Glutamatergic neuron (in vitro differentiated cells): ENCODE results near the gene CERS1. TPM values are rescaled to one million over a fixed set of nuclear protein-coding genes. Genes with fewer than 3 reads are reported as not detected.

Experiments
- DNase-seq: peaks from one replicate; pipeline ENCODE4 v3.0.0; 2022
- H3K27ac Mint-ChIP-seq: one replicate; pipeline ENCODE4 v1.8.0; 2020; ENCODE audit warnings: mild to moderate bottlenecking, mixed read lengths, inconsistent platforms; ENCODE audit not compliant: unreplicated experiment
- H3K27me3 Mint-ChIP-seq: one replicate; pipeline ENCODE4 v1.8.0; 2020; ENCODE audit warnings: mild to moderate bottlenecking, moderate library complexity, mixed read lengths, inconsistent platforms; ENCODE audit not compliant: unreplicated experiment
- H3K36me3 Mint-ChIP-seq: one replicate; pipeline ENCODE4 v1.8.0; 2020; ENCODE audit warnings: mild to moderate bottlenecking, mixed read lengths, inconsistent platforms; ENCODE audit not compliant: unreplicated experiment
- H3K4me1 Mint-ChIP-seq: one replicate; pipeline ENCODE4 v1.8.0; 2020; ENCODE audit warnings: mild to moderate bottlenecking, low read depth, mixed read lengths, inconsistent platforms; ENCODE audit not compliant: unreplicated experiment
- H3K4me3 Mint-ChIP-seq: one replicate; pipeline ENCODE4 v1.8.0; 2020; ENCODE audit warnings: mild to moderate bottlenecking, mixed read lengths, inconsistent platforms; ENCODE audit not compliant: unreplicated experiment
- H3K9me3 Mint-ChIP-seq: one replicate; pipeline ENCODE4 v1.8.0; 2020; ENCODE audit warnings: mild to moderate bottlenecking, moderate library complexity, mixed read lengths, inconsistent platforms; ENCODE audit not compliant: unreplicated experiment
- CTCF ChIP-seq: fragments of 200-600 bp; sonication (generic); IDR thresholded peaks from one replicate; pipeline ENCODE4 v1.5.0; 2021; ENCODE audit not compliant: partially characterized antibody, unreplicated experiment
- total RNA-seq: library from RNA; stranded (reverse); fragmentation: NEBNext Ultra II Directional; extraction: Animal tissue kit (Norgen Biotek cat#: 25700); gene quantifications from one replicate; pipeline ENCODE4 v1.2.1, GENCODE V29; 2021; ENCODE audit not compliant: unreplicated experiment

Gene CERS1
- total RNA-seq, 1 donor from 2014 or later: 15.3 TPM

GRCh38 chr19:18906605-18907519 lies 10.9 kb upstream of the CERS1 start:
- H3K36me3 Mint-ChIP-seq: no peaks in the 10 kb centered on the region
- peaks cover 2% of the 10 kb centered on the region for H3K27me3 Mint-ChIP-seq
- no peak overlapping the region for H3K4me3 Mint-ChIP-seq
- DNase-seq: no peak
- H3K9me3 Mint-ChIP-seq: peaks cover 2% of the 10 kb centered on the region
- no peak for TF ChIP-seq CTCF
- no peak overlapping the region for H3K27ac Mint-ChIP-seq
- H3K4me1 Mint-ChIP-seq: no peaks in the 10 kb centered on the region

- Mint-ChIP-seq H3K9me3 (peaks cover 2% of the 10 kb centered on the region), H3K27me3 (peaks cover 2% of the 10 kb centered on the region), H3K4me1 (no peaks in the 10 kb centered on the region), H3K36me3 (no peaks in the 10 kb centered on the region), H3K4me3 (no peak overlapping the region), H3K27ac (no peak overlapping the region)
- DNase-seq: no peak
- no peak for TF ChIP-seq CTCF
Observed at GRCh38 chr19:18905513-18906236, 9.7 kb upstream of the CERS1 start.

GRCh38 chr19:18905058-18905456 lies 9.1 kb upstream of the CERS1 start:
- no peak for DNase-seq
- Mint-ChIP-seq H3K9me3 (peaks cover 2% of the 10 kb centered on the region), H3K27me3 (peaks cover 2% of the 10 kb centered on the region), H3K4me1 (no peaks in the 10 kb centered on the region), H3K4me3 (no peak overlapping the region), H3K27ac (no peak overlapping the region), H3K36me3 (no peaks in the 10 kb centered on the region)
- TF ChIP-seq CTCF: no peak

GRCh38 chr19:18904334-18905057 lies 8.5 kb upstream of the CERS1 start:
- no peak for DNase-seq
- Mint-ChIP-seq H3K36me3 (no peaks in the 10 kb centered on the region), H3K27ac (no peak overlapping the region), H3K27me3 (peaks cover 2% of the 10 kb centered on the region), H3K4me3 (no peak overlapping the region), H3K9me3 (peaks cover 2% of the 10 kb centered on the region), H3K4me1 (no peaks in the 10 kb centered on the region)
- TF ChIP-seq CTCF: no peak
